Small intestine (tissue), 7 donors: ENCODE data around the gene RIOX2. TPM values are rescaled to one million over a fixed set of nuclear protein-coding genes. Genes with fewer than 3 reads are reported as not detected.

Source experiments
- DNase-seq, 2 donors: peaks; one replicate each; pipeline versions ENCODE4 v3.0.0 to v3.0.0-alpha.2; 2013
- FAIRE-seq: peaks from 2 replicates; lab custom pipeline; 2012; peaks lifted over from hg19 to GRCh38; lab: Jason Lieb, UNC
- H3K27ac ChIP-seq, 3 donors: one replicate each; pipeline ENCODE4 v1.5.1; 2013; ENCODE audit warnings: low read length in 2 of 3, mild to moderate bottlenecking in 2 of 3, control low read depth in 1 of 3, inconsistent platforms in 1 of 3, low read depth in 1 of 3, moderate library complexity in 1 of 3
- H3K27me3 ChIP-seq, 3 donors: one replicate each; pipeline ENCODE4 v1.6.1; 2013; ENCODE audit warnings: low read length in 3 of 3, inconsistent platforms in 1 of 3; ENCODE audit not compliant: control insufficient read depth in 3 of 3, insufficient read depth in 3 of 3
- H3K36me3 ChIP-seq, 3 donors: one replicate each; pipeline ENCODE4 v1.6.1; 2013; ENCODE audit warnings: low read length in 3 of 3, inconsistent platforms in 1 of 3, low read depth in 1 of 3, mild to moderate bottlenecking in 1 of 3, moderate library complexity in 1 of 3; ENCODE audit not compliant: control insufficient read depth in 3 of 3, insufficient read depth in 2 of 3
- H3K4me1 ChIP-seq, 3 donors: one replicate each; pipeline ENCODE4 v1.6.1; 2013; ENCODE audit warnings: low read length in 2 of 3, inconsistent platforms in 1 of 3, low read depth in 1 of 3, mild to moderate bottlenecking in 1 of 3, moderate library complexity in 1 of 3; ENCODE audit not compliant: control insufficient read depth in 3 of 3, insufficient read depth in 2 of 3
- H3K4me3 ChIP-seq, 3 donors: one replicate each; pipeline ENCODE4 v1.5.1; 2013; ENCODE audit warnings: low read length in 3 of 3, control low read depth in 1 of 3, inconsistent platforms in 1 of 3, low read depth in 1 of 3, mild to moderate bottlenecking in 1 of 3, moderate library complexity in 1 of 3
- H3K9me3 ChIP-seq, 2 donors: one replicate each; pipeline ENCODE4 v1.6.1; 2013; ENCODE audit warnings: low read depth in 1 of 2, low read length in 1 of 2; ENCODE audit not compliant: control insufficient read depth in 2 of 2, insufficient read depth in 1 of 2
- WGBS, 3 donors: extraction: QIAGEN DNeasy Blood & Tissue Kit; methylation state at CpG; one replicate each; pipeline ENCODE4 v1.1.7; 2013; 5-methylcytosine and 5-hydroxymethylcytosine counted together
- polyA plus RNA-seq, 4 donors: library from polyadenylated mRNA; stranded (reverse) in 3 of 4; unstranded in 1 of 4; fragments of 200-250 nt in 3 of 4; fragments of 120-200 nt in 1 of 4; gene quantifications; one replicate each; pipeline versions ENCODE4 v1.2.1 to v1.2.3, GENCODE V29; 2013
- donor health status: healthy with polysubstance abuse.
- donor health status: control.
- donor health status: control.
- donor health status: Bipolar disorder and iron deficiency.
- donor health status: healthy.

Gene RIOX2
- polyA plus RNA-seq, 4 donors, result 5.6 to 26.4 (median 10.6) TPM

GRCh38 chr3:97892852-97893251 lies 79.4 kb downstream of the RIOX2 start:
- H3K27ac ChIP-seq, result no peak overlapping the region
- peaks cover 0 to 2% (median 0%) of the 10 kb centered on the region in 3 donors for H3K36me3 ChIP-seq
- no peaks in the 10 kb centered on the region for H3K9me3 ChIP-seq
- H3K4me1 ChIP-seq, result no peaks in the 10 kb centered on the region
- whole genome bisulfite sequencing, 3 donors, result 85 to 93% (median 85%) methylated on average over 1 of the region's 1 CpG
- no peak overlapping the region for H3K4me3 ChIP-seq
- no peak for DNase-seq
- peak; percentile 10 for FAIRE-seq
- no peaks in the 10 kb centered on the region for H3K27me3 ChIP-seq

Other genes starting within 250 kb of the RIOX2 start
- gene ARL6, start 207.7 kb downstream of the RIOX2 start, polyA plus RNA-seq, result 1 to 10 TPM in 3 of 4 donors, under 1 TPM in 1; 0.67 to 4.1 (median 1.9) TPM
- gene CRYBG3, start 150.4 kb downstream of the RIOX2 start, polyA plus RNA-seq, result 10 to 100 TPM in 1 of 4 donors, 1 to 10 TPM in 3; 1.3 to 11.0 (median 4.1) TPM
- not detected for gene GABRR3, start 62.9 kb upstream of the RIOX2 start, polyA plus RNA-seq
- not detected for gene OR5AC2, start 114.7 kb upstream of the RIOX2 start, polyA plus RNA-seq
- gene OR5H1, start 158.3 kb upstream of the RIOX2 start, polyA plus RNA-seq, result not detected
- gene OR5H14, start 175.0 kb upstream of the RIOX2 start, polyA plus RNA-seq, result not detected
- gene OR5H15, start 194.3 kb upstream of the RIOX2 start, polyA plus RNA-seq, result not detected